ENCODE data around the gene SLC12A7.

SLC12A7 gene

DNA sequence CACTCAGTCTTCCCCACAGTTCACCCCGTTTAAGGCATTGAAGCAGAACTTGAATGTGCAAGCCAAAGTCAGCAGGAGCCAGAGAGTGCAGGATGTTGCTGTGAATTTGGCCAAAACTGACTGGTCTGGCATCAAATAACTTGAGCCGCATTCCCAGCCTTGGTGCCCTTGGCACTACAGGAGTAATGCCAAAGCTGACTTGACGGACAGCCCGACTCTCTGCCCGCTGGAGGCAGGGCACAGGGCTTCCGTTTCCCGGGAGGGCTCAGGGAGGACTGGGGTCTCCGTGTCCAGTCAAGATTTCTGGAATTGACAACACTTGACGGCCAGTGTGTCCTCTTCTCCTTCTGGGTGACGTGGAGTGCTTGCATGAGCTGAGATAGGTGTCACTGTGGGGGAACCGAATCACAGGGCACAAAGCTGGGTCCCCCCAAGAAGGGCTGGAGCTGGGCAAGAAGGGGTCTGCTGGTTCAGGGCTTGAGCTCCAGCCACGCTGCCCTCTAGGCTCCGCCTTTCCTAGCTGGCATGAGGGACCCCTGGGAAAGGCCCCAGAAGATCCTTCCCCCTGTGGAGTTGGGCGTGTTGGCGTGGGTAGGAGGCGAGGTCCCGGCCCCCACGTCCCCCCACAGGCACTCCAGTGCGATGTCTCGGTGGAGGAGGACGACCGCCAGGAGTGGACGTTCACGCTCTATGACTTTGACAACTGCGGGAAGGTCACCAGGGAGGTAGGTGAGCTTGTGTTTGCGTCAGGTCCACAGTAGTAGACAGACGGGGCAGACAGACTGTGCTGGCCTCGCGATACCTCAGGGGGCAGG lies 78.0 kb downstream of the SLC12A7 start:
- in situ Hi-C loops (cut with HindIII; ENCODE audit: low sequenced_read_pairs): no loop called here
- TF ChIP-seq, protein P1, sequence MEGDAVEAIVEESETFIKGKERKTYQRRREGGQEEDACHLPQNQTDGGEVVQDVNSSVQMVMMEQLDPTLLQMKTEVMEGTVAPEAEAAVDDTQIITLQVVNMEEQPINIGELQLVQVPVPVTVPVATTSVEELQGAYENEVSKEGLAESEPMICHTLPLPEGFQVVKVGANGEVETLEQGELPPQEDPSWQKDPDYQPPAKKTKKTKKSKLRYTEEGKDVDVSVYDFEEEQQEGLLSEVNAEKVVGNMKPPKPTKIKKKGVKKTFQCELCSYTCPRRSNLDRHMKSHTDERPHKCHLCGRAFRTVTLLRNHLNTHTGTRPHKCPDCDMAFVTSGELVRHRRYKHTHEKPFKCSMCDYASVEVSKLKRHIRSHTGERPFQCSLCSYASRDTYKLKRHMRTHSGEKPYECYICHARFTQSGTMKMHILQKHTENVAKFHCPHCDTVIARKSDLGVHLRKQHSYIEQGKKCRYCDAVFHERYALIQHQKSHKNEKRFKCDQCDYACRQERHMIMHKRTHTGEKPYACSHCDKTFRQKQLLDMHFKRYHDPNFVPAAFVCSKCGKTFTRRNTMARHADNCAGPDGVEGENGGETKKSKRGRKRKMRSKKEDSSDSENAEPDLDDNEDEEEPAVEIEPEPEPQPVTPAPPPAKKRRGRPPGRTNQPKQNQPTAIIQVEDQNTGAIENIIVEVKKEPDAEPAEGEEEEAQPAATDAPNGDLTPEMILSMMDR (IDR thresholded peaks at IDR 0.05; ENCODE audit: low read depth, low read length): no peak
- DNase-seq (ENCODE audit: low read depth, low spot score): no peak
- H3K4me3 ChIP-seq (ENCODE audit: low read depth, low read length): no peak overlapping the region

DNA sequence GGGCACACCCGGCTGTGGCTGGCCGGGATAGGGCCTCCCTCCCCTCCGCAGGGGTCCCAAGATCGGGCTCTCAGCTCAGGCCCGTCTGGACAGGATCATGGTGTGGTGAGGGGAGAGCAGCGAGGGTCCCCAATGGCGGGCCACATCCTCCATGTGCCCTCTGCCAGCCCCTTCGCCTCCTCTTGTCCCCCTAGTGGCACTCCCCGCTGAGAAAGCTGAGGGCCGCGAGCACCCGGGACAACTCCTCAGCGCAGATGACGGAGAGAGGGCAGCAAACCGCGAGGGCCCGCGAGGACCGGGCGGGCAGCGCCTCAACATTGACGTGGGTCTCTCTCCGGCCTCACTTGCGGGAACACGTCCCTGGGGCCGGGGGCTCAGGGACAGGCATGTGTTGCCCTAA lies 78.7 kb downstream of the SLC12A7 start:
- TF ChIP-seq, protein P1 (IDR thresholded peaks at IDR 0.05; ENCODE audit: low read depth, low read length): no peak
- no peak for DNase-seq (ENCODE audit: low read depth, low spot score)
- no peak overlapping the region for H3K4me3 ChIP-seq (ENCODE audit: low read depth, low read length)
- in situ Hi-C loops (cut with HindIII; ENCODE audit: low sequenced_read_pairs): no loop called here

DNA sequence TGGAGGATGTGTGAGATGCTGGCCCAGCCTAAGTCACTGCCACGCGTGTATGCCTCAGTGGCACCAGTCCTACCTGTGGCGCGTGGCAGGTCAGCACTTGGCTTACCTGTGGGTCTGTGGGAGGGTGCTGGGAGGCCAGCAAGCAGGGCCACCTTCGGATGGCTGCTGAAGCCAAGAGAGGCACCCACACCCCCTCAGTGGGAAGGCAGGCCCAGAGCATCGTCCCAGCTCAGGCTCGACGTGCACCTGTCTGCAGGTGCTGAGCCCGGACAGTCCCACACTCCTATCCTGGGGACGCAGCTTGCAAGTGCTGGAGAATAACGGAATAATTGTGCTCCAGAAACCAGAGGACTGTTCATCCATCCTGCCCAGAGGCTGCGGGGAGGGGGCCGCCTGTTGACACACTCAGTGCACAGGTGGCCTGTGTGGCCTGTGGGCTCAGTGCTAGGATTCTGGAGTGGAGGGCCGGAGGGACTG lies 79.3 kb downstream of the SLC12A7 start:
- TF ChIP-seq, protein P1 (IDR thresholded peaks at IDR 0.05; ENCODE audit: low read depth, low read length): no peak
- H3K4me3 ChIP-seq (ENCODE audit: low read depth, low read length): no peak overlapping the region
- in situ Hi-C loops (cut with HindIII; ENCODE audit: low sequenced_read_pairs): no loop called here
- DNase-seq (ENCODE audit: low read depth, low spot score): no peak

DNA sequence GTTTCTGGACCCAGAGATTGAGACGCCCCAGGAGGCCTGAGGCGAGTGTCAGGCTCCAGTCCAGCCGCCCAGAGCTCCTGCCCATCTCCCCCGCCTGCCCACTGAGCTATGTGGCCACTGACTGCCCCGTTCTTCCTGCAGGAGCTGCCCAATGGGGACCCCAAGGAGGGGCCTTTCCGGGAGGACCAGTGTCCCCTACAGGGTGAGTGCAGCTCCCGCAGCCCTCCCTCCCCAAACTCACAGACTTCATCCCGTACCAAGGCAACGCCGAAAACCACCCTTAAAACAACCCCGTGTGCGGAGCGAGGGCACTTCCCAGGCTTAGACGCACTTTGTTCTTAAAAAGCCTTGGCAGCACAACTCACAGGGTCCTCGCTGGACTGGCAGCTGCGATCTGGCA lies 79.9 kb downstream of the SLC12A7 start:
- TF ChIP-seq, protein P1 (IDR thresholded peaks at IDR 0.05; ENCODE audit: low read depth, low read length): no peak
- no peak overlapping the region for H3K4me3 ChIP-seq (ENCODE audit: low read depth, low read length)
- no peak for DNase-seq (ENCODE audit: low read depth, low spot score)
- in situ Hi-C loops (cut with HindIII; ENCODE audit: low sequenced_read_pairs): no loop called here

DNA sequence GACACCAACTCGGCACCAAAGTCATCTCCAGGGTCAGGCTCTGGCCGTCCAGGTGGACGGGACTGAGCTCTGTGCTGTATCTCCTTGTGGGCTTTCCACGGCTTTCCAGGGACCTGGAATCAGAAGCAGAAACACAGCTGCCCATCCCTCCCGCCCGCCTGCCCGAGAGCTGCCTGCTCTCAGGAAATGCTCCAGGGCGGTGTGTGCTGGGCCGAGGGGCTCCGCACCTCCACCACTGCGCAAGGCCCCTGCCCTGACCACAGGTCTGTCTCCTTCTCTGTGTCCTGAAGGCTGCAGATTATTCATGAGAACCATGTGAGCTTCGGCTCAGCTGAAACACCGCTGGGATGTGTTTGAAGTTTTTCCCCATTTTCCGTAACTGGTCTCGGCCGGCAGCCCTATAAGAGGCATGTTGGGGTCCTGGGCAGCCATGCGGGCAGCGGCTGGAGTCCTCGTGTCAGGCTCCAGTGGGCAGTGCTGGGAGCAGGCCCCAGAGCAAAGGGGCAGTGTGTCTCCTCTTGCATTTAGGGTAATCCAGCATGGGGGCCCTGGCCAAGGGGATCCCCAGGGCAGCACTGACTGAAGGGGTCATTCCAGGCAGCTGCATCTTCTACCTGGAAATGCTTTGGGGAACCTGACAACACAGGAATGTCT lies 80.4 kb downstream of the SLC12A7 start:
- H3K4me3 ChIP-seq (ENCODE audit: low read depth, low read length): no peak overlapping the region
- TF ChIP-seq, protein P1 (IDR thresholded peaks at IDR 0.05; ENCODE audit: low read depth, low read length): no peak
- in situ Hi-C loops (cut with HindIII; ENCODE audit: low sequenced_read_pairs): no loop called here
- no peak for DNase-seq (ENCODE audit: low read depth, low spot score)

DNA sequence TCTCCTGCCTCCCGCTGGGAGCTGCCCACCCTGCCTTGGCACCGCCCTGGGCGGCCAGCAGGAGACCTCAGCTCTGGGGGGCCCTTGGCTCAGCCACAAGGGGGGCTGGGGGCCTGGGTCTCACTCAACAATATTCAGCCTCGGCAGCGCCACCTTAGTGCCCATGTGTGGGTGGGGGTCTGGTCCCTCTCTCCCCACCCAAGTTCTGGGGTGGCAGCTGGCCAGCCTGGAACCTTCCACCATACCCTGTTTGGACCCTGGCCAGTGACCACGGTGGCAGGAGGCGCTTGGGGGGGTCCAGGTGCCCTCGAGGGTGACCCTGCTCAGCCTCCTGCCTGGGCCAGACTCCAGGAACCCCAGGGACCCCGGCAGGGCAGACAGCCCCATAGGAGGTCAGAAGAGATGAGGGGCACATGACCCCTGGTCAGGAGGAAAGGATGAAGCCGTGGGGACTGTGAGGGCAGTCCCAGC lies 81.0 kb downstream of the SLC12A7 start:
- in situ Hi-C loops (cut with HindIII; ENCODE audit: low sequenced_read_pairs): no loop called here
- TF ChIP-seq, protein P1 (IDR thresholded peaks at IDR 0.05; ENCODE audit: low read depth, low read length): no peak
- DNase-seq (ENCODE audit: low read depth, low spot score): no peak
- H3K4me3 ChIP-seq (ENCODE audit: low read depth, low read length): no peak overlapping the region
